Heart left ventricle (tissue), 13 donors: ENCODE data around the gene BTN1A1.

Experiments
- CTCF ChIP-seq, 12 donors: fragments of 200-600 bp; sonication (generic) in 4 of 12; IDR thresholded peaks; one replicate each; pipeline versions ENCODE4 v1.5.0 to v1.8.0; 2018 to 2022; ENCODE audit warnings: antibody characterized with exemption in 12 of 12, mild to moderate bottlenecking in 5 of 12
- POLR2A ChIP-seq, 2 donors: fragments of 450-650 bp; IDR thresholded peaks; one replicate each; pipeline ENCODE4 v1.6.1; 2017; ENCODE audit warnings: antibody characterized with exemption in 2 of 2, mild to moderate bottlenecking in 2 of 2, moderate library complexity in 2 of 2
- donor health status: ischemic (EF 13 %, LVEDD 7.1; RV severe dilation, severe dysfunction).
- donor health status: DM: no; HTN: yes; CAD: no.
- donor health status: DM: no; HTN: no; CAD: no.
- donor health status: ischemic (EF 25% LVEDD 6.9; RV normal size, moderate dysfunction).
- donor health status: ischemic (EF 25% LVEDD 5.7; RV mildly dilated, moderate dysfunction).
- donor health status: ischemic (EF 35%, LVEDD 5.7; RV mildly dilated, moderate dysfunction).
- donor health status: nonischemic (EF 11% LVEDD 7.7; RV severe dilation, severe dysfunction).
- donor health status: DM: yes; HTN: yes; CAD: no.
- donor health status: PGD.
- donor health status: ischemic (EF 29% LVEDD 5.4; RV normal size, mild dysfunction).
- donor health status: nonischemic (EF 23%, LVEDD 6.1; RV moderate dilation, normal function).

GRCh38 chr6:26464014-26464413, 36.1 kb upstream of the BTN1A1 start:
- no peak for TF ChIP-seq CTCF (IDR thresholded peaks at IDR 0.05)
- no peak for TF ChIP-seq POLR2A (IDR thresholded peaks at IDR 0.05)
